Kidney epithelial cell (primary cell): ENCODE data around the gene DPY19L3. TPM values are rescaled to one million over a fixed set of nuclear protein-coding genes. Genes with fewer than 3 reads are reported as not detected.

Experiments used
- DNase-seq: peaks from one replicate; pipeline ENCODE4 v3.0.0-alpha.2; 2010; ENCODE audit warnings: low read depth
- H3K27me3 ChIP-seq: 2 replicates; pipeline ENCODE4 v1.6.0; 2011; ENCODE audit warnings: low read length; ENCODE audit not compliant: control insufficient read depth, insufficient read depth
- H3K36me3 ChIP-seq: 2 replicates; pipeline ENCODE4 v1.5.1; 2011; ENCODE audit warnings: low read length; ENCODE audit not compliant: control insufficient read depth, insufficient read depth
- H3K4me3 ChIP-seq: 2 replicates; pipeline ENCODE4 v1.5.1; 2011; ENCODE audit warnings: low read depth, mild to moderate bottlenecking, control low read depth, low read length
- CTCF ChIP-seq: IDR thresholded peaks from 2 replicates; pipeline ENCODE4 v1.5.1; 2011; ENCODE audit warnings: mild to moderate bottlenecking, moderate library complexity, low read length, control low read depth, inconsistent platforms; ENCODE audit not compliant: insufficient read depth, poor library complexity, severe bottlenecking
- total RNA-seq: library from RNA; depleted of rRNA; stranded (reverse); fragments of >200 nt; gene quantifications from 2 replicates; pipeline ENCODE4 v1.2.3, GENCODE V29; 2015

DPY19L3 gene
- total RNA-seq, 1 donor from 2014 or later: 25.0 TPM

- H3K36me3 ChIP-seq: no peaks in the 10 kb centered on the region
- no peak for TF ChIP-seq CTCF
- no peaks in the 10 kb centered on the region for H3K27me3 ChIP-seq
- no peak overlapping the region for H3K4me3 ChIP-seq
- no peak for DNase-seq
These were observed 17.7 kb upstream of the DPY19L3 start for GRCh38 chr19:32387701-32388392.

GRCh38 chr19:32388393-32388855, 17.1 kb upstream of the DPY19L3 start:
- Histone ChIP-seq H3K4me3 (no peak overlapping the region), H3K36me3 (no peaks in the 10 kb centered on the region), H3K27me3 (no peaks in the 10 kb centered on the region)
- DNase-seq: no peak
- no peak for TF ChIP-seq CTCF

- no peak overlapping the region for H3K4me3 ChIP-seq
- H3K36me3 ChIP-seq: no peaks in the 10 kb centered on the region
- H3K27me3 ChIP-seq: no peaks in the 10 kb centered on the region
- no peak for TF ChIP-seq CTCF
- DNase-seq: no peak
These were observed 12.7 kb upstream of the DPY19L3 start for GRCh38 chr19:32392901-32393300.

DNA sequence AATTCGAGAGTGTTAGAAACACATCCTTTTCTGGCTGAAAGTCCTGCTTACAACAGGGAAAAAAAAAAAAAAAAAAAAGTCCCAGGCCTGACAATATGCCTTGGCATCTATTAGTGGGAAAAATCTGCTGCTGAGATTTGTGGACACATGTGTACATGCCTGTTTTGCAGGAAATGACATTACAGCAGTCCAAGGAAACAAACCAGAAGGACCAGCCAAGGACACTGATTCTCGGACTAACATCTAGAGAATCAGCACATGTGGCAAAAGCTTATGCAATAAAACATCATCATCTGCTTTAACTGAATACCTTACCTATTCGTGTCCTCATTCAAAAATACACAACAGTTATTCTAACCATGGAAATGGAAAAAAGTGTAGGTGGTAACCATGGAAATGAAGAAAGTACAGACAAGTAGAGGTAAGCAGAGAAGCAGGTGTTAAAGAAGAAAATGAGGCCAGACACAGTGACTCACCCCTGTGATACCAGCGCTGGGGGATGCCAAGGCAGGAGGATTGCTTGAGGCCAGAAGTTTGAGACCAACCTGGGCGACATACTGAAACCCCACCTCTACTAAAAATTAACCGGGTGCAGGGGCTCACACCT, 9.4 kb upstream of the DPY19L3 start:
- no peak for DNase-seq
- Histone ChIP-seq H3K27me3 (no peaks in the 10 kb centered on the region), H3K4me3 (no peak overlapping the region), H3K36me3 (no peaks in the 10 kb centered on the region)
- TF ChIP-seq CTCF: no peak

GRCh38 chr19:32397671-32398101, 7.9 kb upstream of the DPY19L3 start:
- DNase-seq: peak; percentile 56
- Histone ChIP-seq H3K4me3 (no peak overlapping the region), H3K36me3 (no peaks in the 10 kb centered on the region), H3K27me3 (no peaks in the 10 kb centered on the region)
- TF ChIP-seq CTCF: no peak
